ENCODE data around the gene PGPEP1. TPM values are rescaled to one million over a fixed set of nuclear protein-coding genes. Genes with fewer than 3 reads are reported as not detected.
A peak's percentile ranks its signal among the peaks of the same experiment; 100 is the strongest.

PGPEP1 gene
- total RNA-seq, 1 experiment from 2014 or later = 25.6 TPM

- Mint-ChIP-seq H3K36me3 (ENCODE audit: insufficient read depth, unreplicated experiment) (peaks cover 21% of the 10 kb centered on the region), H3K27ac (ENCODE audit: unreplicated experiment) (peak overlapping the region; percentile 60), H3K4me1 (ENCODE audit: low read depth, unreplicated experiment) (peaks cover 9% of the 10 kb centered on the region), H3K27me3 (ENCODE audit: insufficient read depth, unreplicated experiment) (no peaks in the 10 kb centered on the region), H3K4me3 (ENCODE audit: unreplicated experiment) (peak overlapping the region; percentile 70), H3K9me3 (ENCODE audit: unreplicated experiment) (no peaks in the 10 kb centered on the region)
- peak; percentile 58 to 64 for DNase-seq
- CTCF ChIA-PET = interaction anchor here (0.5 to 1.9 kb wide), 2 partner anchors 69 to 680 kb away, joined by 3 to 10 read pairs; no protein-coding TSS in a partner anchor
- Histone ChIP-seq H3K4me3 (ENCODE audit: low read depth, low read length) (peak overlapping the region; percentile 71), H3K9me3 (no peaks in the 10 kb centered on the region), H3K4me1 (peaks cover 4% of the 10 kb centered on the region), H3K27me3 (replicated peaks; ENCODE audit: control insufficient read depth, insufficient read depth, low read length) (no peaks in the 10 kb centered on the region), H3K36me3 (ENCODE audit: control insufficient read depth, insufficient read depth, low read length) (0 out of 2 replicates have a peak, but pooled peaks cover 2% of the 10 kb centered on the region)
- POLR2A ChIA-PET = interaction anchor here (1.9 kb wide), 1 partner anchor 59 kb away, joined by 5 read pairs; no protein-coding TSS in a partner anchor
- BruUV-seq (replicated peaks) = TSS peak; percentile 36
- TF ChIP-seq CTCF (IDR thresholded peaks at IDR 0.05; ENCODE audit: insufficient read depth in 1 of 2, low read depth in 1 of 2, low read length in 1 of 2, severe bottlenecking in 1 of 2, unreplicated experiment in 1 of 2) = peak in 1 of 2 experiments; percentile 16
- intact Hi-C loops (cut with micrococcal nuclease; ENCODE audit: unreplicated experiment) = no loop called here
Observed at GRCh38 chr19:18340990-18341868, 831 bp downstream of the PGPEP1 start.

- no peaks in the 10 kb centered on the region for H3K9me3 Mint-ChIP-seq (ENCODE audit: unreplicated experiment)
- H3K4me1 ChIP-seq = peaks cover 4% of the 10 kb centered on the region
- no peaks in the 10 kb centered on the region for H3K27me3 ChIP-seq (replicated peaks; ENCODE audit: control insufficient read depth, insufficient read depth, low read length)
- DNase-seq = no peak
- no peak overlapping the region for H3K27ac Mint-ChIP-seq (ENCODE audit: unreplicated experiment)
- intact Hi-C loops (cut with micrococcal nuclease; ENCODE audit: unreplicated experiment) = no loop called here
- BruUV-seq (replicated peaks) = no TSS peak
- H3K4me1 Mint-ChIP-seq (ENCODE audit: low read depth, unreplicated experiment) = peaks cover 16% of the 10 kb centered on the region
- no peaks in the 10 kb centered on the region for H3K27me3 Mint-ChIP-seq (ENCODE audit: insufficient read depth, unreplicated experiment)
- no peak overlapping the region for H3K4me3 Mint-ChIP-seq (ENCODE audit: unreplicated experiment)
- no peak for TF ChIP-seq CTCF (IDR thresholded peaks at IDR 0.05; ENCODE audit: insufficient read depth in 1 of 2, low read depth in 1 of 2, low read length in 1 of 2, severe bottlenecking in 1 of 2, unreplicated experiment in 1 of 2)
- H3K36me3 ChIP-seq (ENCODE audit: control insufficient read depth, insufficient read depth, low read length) = 0 out of 2 replicates have a peak, but pooled peaks cover 2% of the 10 kb centered on the region
- H3K36me3 Mint-ChIP-seq (ENCODE audit: insufficient read depth, unreplicated experiment) = peaks cover 21% of the 10 kb centered on the region
- H3K4me3 ChIP-seq (ENCODE audit: low read depth, low read length) = no peak overlapping the region
- CTCF ChIA-PET = interaction anchor here (1.0 kb wide), 1 partner anchor 14 kb away, joined by 4 read pairs; no protein-coding TSS in a partner anchor
- POLR2A ChIA-PET = no interaction called here
- H3K9me3 ChIP-seq = no peaks in the 10 kb centered on the region
Observed at GRCh38 chr19:18342090-18342632, 1.8 kb downstream of the PGPEP1 start.

GRCh38 chr19:18344582-18344950 is 4.2 kb downstream of the PGPEP1 start:
- no peaks in the 10 kb centered on the region for H3K9me3 ChIP-seq
- Mint-ChIP-seq H3K27me3 (ENCODE audit: insufficient read depth, unreplicated experiment) (no peaks in the 10 kb centered on the region), H3K4me3 (ENCODE audit: unreplicated experiment) (no peak overlapping the region), H3K9me3 (ENCODE audit: unreplicated experiment) (no peaks in the 10 kb centered on the region), H3K4me1 (ENCODE audit: low read depth, unreplicated experiment) (peaks cover 20% of the 10 kb centered on the region), H3K27ac (ENCODE audit: unreplicated experiment) (no peak overlapping the region), H3K36me3 (ENCODE audit: insufficient read depth, unreplicated experiment) (peaks cover 26% of the 10 kb centered on the region)
- no peak overlapping the region for H3K4me3 ChIP-seq (ENCODE audit: low read depth, low read length)
- 0 out of 2 replicates have a peak, but pooled peaks cover 2% of the 10 kb centered on the region for H3K36me3 ChIP-seq (ENCODE audit: control insufficient read depth, insufficient read depth, low read length)
- TF ChIP-seq CTCF (IDR thresholded peaks at IDR 0.05; ENCODE audit: insufficient read depth in 1 of 2, low read depth in 1 of 2, low read length in 1 of 2, severe bottlenecking in 1 of 2, unreplicated experiment in 1 of 2) = no peak
- peaks cover 4% of the 10 kb centered on the region for H3K4me1 ChIP-seq
- CTCF ChIA-PET = no interaction called here
- DNase-seq = no peak
- POLR2A ChIA-PET = interaction anchor here (0.6 kb wide), 1 partner anchor 52 kb away, joined by 9 read pairs; no protein-coding TSS in a partner anchor
- intact Hi-C loops (cut with micrococcal nuclease; ENCODE audit: unreplicated experiment) = no loop called here
- H3K27me3 ChIP-seq (replicated peaks; ENCODE audit: control insufficient read depth, insufficient read depth, low read length) = no peaks in the 10 kb centered on the region
- no TSS peak for BruUV-seq (replicated peaks)

Data from Caco-2 (cell line).